ENCODE data around the gene STAP2.

DNA sequence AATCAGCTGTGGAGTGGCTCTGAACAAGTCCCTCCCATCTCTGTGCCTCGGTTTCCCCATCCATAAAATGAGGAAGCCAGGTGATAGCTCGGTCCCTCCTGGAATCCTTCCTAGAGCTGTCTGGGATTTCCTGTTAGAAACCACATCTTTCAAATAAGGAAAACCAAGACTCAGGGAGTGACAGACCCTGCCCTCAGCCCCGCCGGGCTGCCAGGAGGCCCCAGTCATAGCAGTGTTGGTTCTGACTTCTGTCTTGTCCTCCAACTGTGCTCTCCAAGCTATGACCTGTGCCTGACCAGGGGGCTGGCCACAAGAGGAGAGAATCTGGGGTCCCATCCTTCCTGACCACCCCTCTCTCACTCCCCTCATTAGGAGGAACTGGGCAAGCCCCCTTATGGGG is 60.6 kb downstream of the STAP2 start:
- TF ChIP-seq SNAI2 (CRISPR knock-in tag; IDR thresholded peaks at IDR 0.05) (no peak), ISL1 (CRISPR knock-in tag; IDR thresholded peaks at IDR 0.05) (no peak), ZFP3 (CRISPR knock-in tag; IDR thresholded peaks at IDR 0.05) (no peak), PPARA (CRISPR knock-in tag; IDR thresholded peaks at IDR 0.05; ENCODE audit: borderline replicate concordance) (no peak), TOX (CRISPR knock-in tag; IDR thresholded peaks at IDR 0.05; ENCODE audit: borderline replicate concordance) (no peak), ZFP30 (CRISPR knock-in tag; IDR thresholded peaks at IDR 0.05) (no peak), CSRNP3 (CRISPR knock-in tag; IDR thresholded peaks at IDR 0.05) (no peak), GLIS3 (CRISPR knock-in tag; IDR thresholded peaks at IDR 0.05) (no peak), ZNF8 (CRISPR knock-in tag; IDR thresholded peaks at IDR 0.05) (no peak), ARNTL (CRISPR knock-in tag; IDR thresholded peaks at IDR 0.05; ENCODE audit: borderline replicate concordance, low read depth) (no peak), OSR1 (CRISPR knock-in tag; IDR thresholded peaks at IDR 0.05) (no peak)
- TF ChIP-seq, protein P1, sequence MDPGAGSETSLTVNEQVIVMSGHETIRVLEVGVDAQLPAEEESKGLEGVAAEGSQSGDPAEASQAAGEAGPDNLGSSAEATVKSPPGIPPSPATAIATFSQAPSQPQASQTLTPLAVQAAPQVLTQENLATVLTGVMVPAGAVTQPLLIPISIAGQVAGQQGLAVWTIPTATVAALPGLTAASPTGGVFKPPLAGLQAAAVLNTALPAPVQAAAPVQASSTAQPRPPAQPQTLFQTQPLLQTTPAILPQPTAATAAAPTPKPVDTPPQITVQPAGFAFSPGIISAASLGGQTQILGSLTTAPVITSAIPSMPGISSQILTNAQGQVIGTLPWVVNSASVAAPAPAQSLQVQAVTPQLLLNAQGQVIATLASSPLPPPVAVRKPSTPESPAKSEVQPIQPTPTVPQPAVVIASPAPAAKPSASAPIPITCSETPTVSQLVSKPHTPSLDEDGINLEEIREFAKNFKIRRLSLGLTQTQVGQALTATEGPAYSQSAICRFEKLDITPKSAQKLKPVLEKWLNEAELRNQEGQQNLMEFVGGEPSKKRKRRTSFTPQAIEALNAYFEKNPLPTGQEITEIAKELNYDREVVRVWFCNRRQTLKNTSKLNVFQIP (CRISPR knock-in tag; IDR thresholded peaks at IDR 0.05; ENCODE audit: borderline replicate concordance, low read depth), result no peak
- TF ChIP-seq, protein P2, sequence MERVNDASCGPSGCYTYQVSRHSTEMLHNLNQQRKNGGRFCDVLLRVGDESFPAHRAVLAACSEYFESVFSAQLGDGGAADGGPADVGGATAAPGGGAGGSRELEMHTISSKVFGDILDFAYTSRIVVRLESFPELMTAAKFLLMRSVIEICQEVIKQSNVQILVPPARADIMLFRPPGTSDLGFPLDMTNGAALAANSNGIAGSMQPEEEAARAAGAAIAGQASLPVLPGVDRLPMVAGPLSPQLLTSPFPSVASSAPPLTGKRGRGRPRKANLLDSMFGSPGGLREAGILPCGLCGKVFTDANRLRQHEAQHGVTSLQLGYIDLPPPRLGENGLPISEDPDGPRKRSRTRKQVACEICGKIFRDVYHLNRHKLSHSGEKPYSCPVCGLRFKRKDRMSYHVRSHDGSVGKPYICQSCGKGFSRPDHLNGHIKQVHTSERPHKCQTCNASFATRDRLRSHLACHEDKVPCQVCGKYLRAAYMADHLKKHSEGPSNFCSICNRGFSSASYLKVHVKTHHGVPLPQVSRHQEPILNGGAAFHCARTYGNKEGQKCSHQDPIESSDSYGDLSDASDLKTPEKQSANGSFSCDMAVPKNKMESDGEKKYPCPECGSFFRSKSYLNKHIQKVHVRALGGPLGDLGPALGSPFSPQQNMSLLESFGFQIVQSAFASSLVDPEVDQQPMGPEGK (CRISPR knock-in tag; IDR thresholded peaks at IDR 0.05; ENCODE audit: borderline replicate concordance), result no peak
- TF ChIP-seq, protein P3, sequence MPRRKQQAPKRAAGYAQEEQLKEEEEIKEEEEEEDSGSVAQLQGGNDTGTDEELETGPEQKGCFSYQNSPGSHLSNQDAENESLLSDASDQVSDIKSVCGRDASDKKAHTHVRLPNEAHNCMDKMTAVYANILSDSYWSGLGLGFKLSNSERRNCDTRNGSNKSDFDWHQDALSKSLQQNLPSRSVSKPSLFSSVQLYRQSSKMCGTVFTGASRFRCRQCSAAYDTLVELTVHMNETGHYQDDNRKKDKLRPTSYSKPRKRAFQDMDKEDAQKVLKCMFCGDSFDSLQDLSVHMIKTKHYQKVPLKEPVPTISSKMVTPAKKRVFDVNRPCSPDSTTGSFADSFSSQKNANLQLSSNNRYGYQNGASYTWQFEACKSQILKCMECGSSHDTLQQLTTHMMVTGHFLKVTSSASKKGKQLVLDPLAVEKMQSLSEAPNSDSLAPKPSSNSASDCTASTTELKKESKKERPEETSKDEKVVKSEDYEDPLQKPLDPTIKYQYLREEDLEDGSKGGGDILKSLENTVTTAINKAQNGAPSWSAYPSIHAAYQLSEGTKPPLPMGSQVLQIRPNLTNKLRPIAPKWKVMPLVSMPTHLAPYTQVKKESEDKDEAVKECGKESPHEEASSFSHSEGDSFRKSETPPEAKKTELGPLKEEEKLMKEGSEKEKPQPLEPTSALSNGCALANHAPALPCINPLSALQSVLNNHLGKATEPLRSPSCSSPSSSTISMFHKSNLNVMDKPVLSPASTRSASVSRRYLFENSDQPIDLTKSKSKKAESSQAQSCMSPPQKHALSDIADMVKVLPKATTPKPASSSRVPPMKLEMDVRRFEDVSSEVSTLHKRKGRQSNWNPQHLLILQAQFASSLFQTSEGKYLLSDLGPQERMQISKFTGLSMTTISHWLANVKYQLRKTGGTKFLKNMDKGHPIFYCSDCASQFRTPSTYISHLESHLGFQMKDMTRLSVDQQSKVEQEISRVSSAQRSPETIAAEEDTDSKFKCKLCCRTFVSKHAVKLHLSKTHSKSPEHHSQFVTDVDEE (CRISPR knock-in tag; IDR thresholded peaks at IDR 0.05), result no peak

All from SK-N-SH treated with all-trans-retinoic acid at 6 μM for 48 hours (cell line).